ENCODE measurements around the gene MTCL1. TPM values are rescaled to one million over a fixed set of nuclear protein-coding genes. Genes with fewer than 3 reads are reported as not detected.

The MTCL1 gene
- total and polyA plus RNA-seq, 2 of the 8 experiments (the other 6 are each of a cell fraction or from before 2014, with no cell fraction given): 16.6 to 60.8 TPM

- H3K9ac ChIP-seq (replicated peaks in 1 of 4; ENCODE audit: extremely low read depth in 1 of 4, low read depth in 3 of 4, low read length in 3 of 4): no peak overlapping the region
- CTCF ChIA-PET (ENCODE audit: partially characterized antibody): interaction anchor here (0.7 to 1.4 kb wide), 3 partner anchors 8 to 239 kb away, joined by 3 to 5 read pairs (median 4); no protein-coding TSS in a partner anchor
These were observed 44.1 kb downstream of the MTCL1 start for GRCh38 chr18:8749492-8749891.

More at GRCh38 chr18:8749492-8749891, 44.1 kb downstream of the MTCL1 start:
- Histone ChIP-seq H2BK120ac (replicated peaks; ENCODE audit: low read depth, low read length) (no peak overlapping the region), H2BK12ac (ENCODE audit: low read depth, low read length) (no peak overlapping the region), H3K9me3 (ENCODE audit: insufficient read depth in 2 of 2, low read depth in 1 of 2, low read length in 1 of 2) (no peaks in the 10 kb centered on the region), H2AFZ (ENCODE audit: low read length) (no peak overlapping the region), H2BK5ac (ENCODE audit: low read depth, low read length) (no peak overlapping the region), H2BK15ac (ENCODE audit: low read length) (no peak overlapping the region), H3K27me3 (replicated peaks in 1 of 4; ENCODE audit: control insufficient read depth in 3 of 4, extremely low read depth in 1 of 4, insufficient read depth in 3 of 4, low read length in 3 of 4) (no peaks in the 10 kb centered on the region), H3K4me1 (replicated peaks in 1 of 4; ENCODE audit: control insufficient read depth in 3 of 4, insufficient read depth in 4 of 4, low read length in 3 of 4) (no peaks in the 10 kb centered on the region), H3K79me1 (ENCODE audit: low read depth, low read length) (peaks cover 6% of the 10 kb centered on the region; the same call in 1 of the 2 replicates), H3K4me2 (ENCODE audit: insufficient read depth in 1 of 2, low read depth in 2 of 2, low read length in 2 of 2) (no peak overlapping the region), H4K5ac (ENCODE audit: insufficient read length, low read depth, low read length) (no peak overlapping the region), H3K18ac (ENCODE audit: extremely low read depth, low read length) (no peak overlapping the region), H2BK20ac (ENCODE audit: low read length) (no peak overlapping the region), H3K23ac (ENCODE audit: insufficient read length) (no peak overlapping the region), H3K79me2 (ENCODE audit: control insufficient read depth in 1 of 2, insufficient read depth in 2 of 2, low read length in 2 of 2) (peaks cover 0 to 25% of the 10 kb centered on the region in 2 experiments; a peak in 2 of 4 replicates), H3K27ac (ENCODE audit: low read depth, low read length) (no peak overlapping the region), H3K23me2 (ENCODE audit: low read depth, low read length) (0 out of 2 replicates have a peak, but pooled peaks cover 2% of the 10 kb centered on the region), H4K20me1 (replicated peaks in 1 of 2; ENCODE audit: control insufficient read depth in 1 of 2, insufficient read depth in 2 of 2, low read length in 2 of 2) (peaks cover 0 to 12% of the 10 kb centered on the region in 2 experiments), H4K8ac (ENCODE audit: extremely low read depth, insufficient read depth, low read length) (no peak overlapping the region), H3K4me3 (ENCODE audit: extremely low read depth in 1 of 4, insufficient read depth in 2 of 4, low read depth in 3 of 4, low read length in 4 of 4) (no peak overlapping the region), H3K4ac (replicated peaks; ENCODE audit: insufficient read length, low read depth, low read length) (no peak overlapping the region), H3K36me3 (ENCODE audit: control insufficient read depth in 2 of 4, insufficient read depth in 4 of 4, low read length in 3 of 4) (peaks cover 0 to 14% (median 5%) of the 10 kb centered on the region in 4 experiments; a peak in 4 of 8 replicates), H3K56ac (replicated peaks; ENCODE audit: insufficient read length, low read depth, low read length) (no peak overlapping the region), H2AK5ac (ENCODE audit: low read depth, low read length) (no peak overlapping the region), H3K14ac (ENCODE audit: insufficient read length) (no peak overlapping the region), H4K91ac (replicated peaks; ENCODE audit: insufficient read length, low read length) (no peak overlapping the region)
- FAIRE-seq: no peak
- POLR2A ChIA-PET (ENCODE audit: partially characterized antibody): interaction anchor here (0.5 kb wide), 1 partner anchor 95 kb away, joined by 3 read pairs; no protein-coding TSS in a partner anchor
- 95% methylated on average over 6 of the region's 6 CpGs; no CpG with 5 or more reads in 1 of the 2 experiments for WGBS, 2 experiments (ENCODE audit: extremely low coverage in 1 of 2, insufficient coverage in 1 of 2, insufficient read length in 1 of 2, insufficient replicate concordance in 2 of 2, low coverage in 1 of 2, low lambda C conversion rate in 2 of 2, missing lambda C conversion rate in 1 of 2)
- DNase-seq (ENCODE audit: low read depth in 1 of 2, low spot score in 2 of 2): no peak
- TF ChIP-seq RAD21 (IDR thresholded peaks at IDR 0.05 in 1 of 2, conservative IDR thresholded peaks at IDR 0.05 in 1 of 2; ENCODE audit: low read depth in 2 of 2, low read length in 2 of 2) (peak in 1 of 2 experiments; percentile 9; a peak in 1 of 4 replicates), MAX (IDR thresholded peaks at IDR 0.05) (no peak)
